HepG2 (cell line): ENCODE data around the gene NUFIP2. TPM values are rescaled to one million over a fixed set of nuclear protein-coding genes. Genes with fewer than 3 reads are reported as not detected.
"Not testable (repeated sequence)": the region's sequence is repeated elsewhere in the genome, so short reads cannot be mapped to it uniquely, and the experiment has no call there.

Experiments
- ATAC-seq: fragments of 200-7000 bp; cut with Tn5 transposase; 3 replicates; pipeline ENCODE4 v1.9.1; 2020; ENCODE audit warnings: mild to moderate bottlenecking, moderate library complexity
- BruUV-seq: library from RNA; stranded (reverse); fragments of 400-500 nt; replicated peaks from 2 replicates; lab custom pipeline; 2021; lab: Mats Ljungman, UMichigan
- CTCF ChIA-PET: fragments of 300-600 bp; formaldehyde crosslinking; extraction: SDS; loops from one replicate; lab custom pipeline; 2021; ENCODE audit warnings: low total read pairs, inconsistent platforms, low intra/inter-chr PET ratio; lab: Yijun Ruan, JAX
- POLR2A ChIA-PET: fragments of 350-600 bp; sonication (Branson Sonifier 250); formaldehyde crosslinking; loops from one replicate; lab custom pipeline; 2020; ENCODE audit warnings: antibody characterized with exemption, inconsistent platforms; lab: Yijun Ruan, JAX
- DNase-seq: peaks from one replicate; pipeline ENCODE4 v3.0.0-alpha.2; 2015; ENCODE audit warnings: low spot score
- FAIRE-seq: peaks from 3 replicates; lab custom pipeline; 2011; peaks lifted over from hg19 to GRCh38; lab: Jason Lieb, UNC
- H2AFZ ChIP-seq: one replicate; pipeline ENCODE4 v1.6.1; 2011; ENCODE audit warnings: low read length, inconsistent platforms
- H3K27ac ChIP-seq: fragments of 300-600 bp; 3 replicates; pipeline ENCODE4 v1.8.0; 2011; ENCODE audit warnings: mixed run types, mild to moderate bottlenecking, mixed read lengths, low read length, inconsistent platforms; ENCODE audit not compliant: insufficient read depth; ENCODE audit errors: extremely low read length
- H3K27me3 ChIP-seq, 2 experiments: fragments of 200-600 bp in 1 of 2; 2 replicates in 1 of 2; 3 replicates in 1 of 2; pipeline versions ENCODE4 v1.6.0 to v1.8.0; 2011; ENCODE audit warnings: low read length in 2 of 2, mild to moderate bottlenecking in 2 of 2, moderate library complexity in 2 of 2, inconsistent platforms in 1 of 2; ENCODE audit not compliant: insufficient read depth in 2 of 2, control insufficient read depth in 1 of 2
- H3K36me3 ChIP-seq, 2 experiments: fragments of 200-600 bp in 1 of 2; replicated peaks in 1 of 2; 2 replicates in 1 of 2; 3 replicates in 1 of 2; pipeline versions ENCODE4 v1.5.1 to v1.8.0; 2011; ENCODE audit warnings: low read length in 2 of 2, inconsistent platforms in 1 of 2; ENCODE audit not compliant: insufficient read depth in 2 of 2, control insufficient read depth in 1 of 2
- H3K4me1 ChIP-seq: 2 replicates; pipeline ENCODE4 v1.5.1; 2012; ENCODE audit warnings: low read length, inconsistent platforms; ENCODE audit not compliant: insufficient read depth
- H3K4me2 ChIP-seq: 2 replicates; pipeline ENCODE4 v1.6.0; 2011; ENCODE audit warnings: low read depth, low read length, inconsistent platforms
- H3K4me3 ChIP-seq, 3 experiments: fragments of 200-600 bp in 1 of 3; sonication (generic), shearing (Covaris generic) in 1 of 3; replicated peaks in 1 of 3; 2 replicates each; pipeline ENCODE4 v1.5.1; 2011 to 2016; ENCODE audit warnings: low read length in 3 of 3, inconsistent platforms in 2 of 3, low read depth in 2 of 3, mild to moderate bottlenecking in 2 of 3, control low read depth in 1 of 3, mixed read lengths in 1 of 3; ENCODE audit not compliant: insufficient read depth in 1 of 3
- H3K79me2 ChIP-seq: one replicate; pipeline ENCODE4 v1.6.1; 2011; ENCODE audit warnings: low read length, inconsistent platforms; ENCODE audit not compliant: insufficient read depth
- H3K9ac ChIP-seq: 2 replicates; pipeline ENCODE4 v1.6.0; 2011; ENCODE audit warnings: mild to moderate bottlenecking, low read depth, low read length, inconsistent platforms; ENCODE audit not compliant: insufficient read depth
- H3K9me3 ChIP-seq: 2 replicates; pipeline ENCODE4 v1.5.1; 2012; ENCODE audit warnings: mild to moderate bottlenecking, low read length
- H4K20me1 ChIP-seq: 2 replicates; pipeline ENCODE4 v1.6.0; 2011; ENCODE audit warnings: inconsistent platforms, mild to moderate bottlenecking, low read length, moderate library complexity; ENCODE audit not compliant: insufficient read depth
- CBX1 ChIP-seq: IDR thresholded peaks from one replicate; pipeline ENCODE4 v1.6.1; 2016; ENCODE audit warnings: antibody characterized with exemption, low read depth
- CEBPB ChIP-seq: IDR thresholded peaks from 2 replicates; pipeline ENCODE4 v1.6.1; 2011; ENCODE audit warnings: low read depth, low read length, improper control_type of control experiment, borderline replicate concordance
- WGBS: methylation state at CpG from one replicate; pipeline ENCODE4 v1.1.6; 2017; ENCODE audit warnings: low lambda C conversion rate; 5-methylcytosine and 5-hydroxymethylcytosine counted together
- in situ Hi-C: cut with HindIII; loops from 2 replicates; pipeline ENCODE4 v1.10.0; 2017; ENCODE audit warnings: low pct_unique_long_range_greater_than_20kb; ENCODE audit not compliant: extremely low pct_ligation_motif_present
- intact Hi-C: fragments of 100-400 bp; cut with micrococcal nuclease; formaldehyde crosslinking; loops from one replicate; pipeline ENCODE4 v1.10.0; 2022; ENCODE audit not compliant: unreplicated experiment
- polyA plus RNA-seq, 8 experiments: library from polyadenylated mRNA; depleted of rRNA in 3 of 8; stranded (reverse) in 7 of 8; unstranded in 1 of 8; fragments of >200 nt; fragmentation: Illumina TruSeq in 4 of 8; extraction: Trizol in 4 of 8; gene quantifications; 2 replicates each; pipeline versions ENCODE4 v1.2.1 to v1.2.3, GENCODE V29; 2011 to 2016; ENCODE audit warnings: low read depth in 4 of 8, missing spikeins in 1 of 8, mixed read lengths in 1 of 8; ENCODE audit not compliant: insufficient read depth in 1 of 8
- total RNA-seq, 5 experiments: library from RNA; depleted of rRNA; stranded (reverse); fragments of >200 nt; fragmentation: Illumina TruSeq; extraction: Trizol; gene quantifications; 2 replicates each; pipeline ENCODE4 v1.2.3, GENCODE V29; 2016; ENCODE audit warnings: low read depth in 1 of 5

NUFIP2 gene
- total and polyA plus RNA-seq, 2 of the 13 experiments (the other 11 are each of a cell fraction or from before 2014, with no cell fraction given), result 10.3 to 30.8 TPM

- Histone ChIP-seq H3K27me3 (no peaks in the 10 kb centered on the region; a peak in 1 of 5 replicates), H3K79me2 (no peaks in the 10 kb centered on the region), H2AFZ (no peak overlapping the region), H3K4me3 (no peak overlapping the region), H4K20me1 (no peaks in the 10 kb centered on the region), H3K36me3 (no peaks in the 10 kb centered on the region), H3K4me1 (no peaks in the 10 kb centered on the region), H3K27ac (no peak overlapping the region), H3K4me2 (no peak overlapping the region), H3K9me3 (no peaks in the 10 kb centered on the region), H3K9ac (no peak overlapping the region)
- BruUV-seq, result no TSS peak
- in situ Hi-C loops, result no loop called here
- DNase-seq (no peak), ATAC-seq (no peak), FAIRE-seq (no peak)
- CTCF ChIA-PET, result no interaction called here
- intact Hi-C loops, result no loop called here
- TF ChIP-seq CEBPB (0 out of 2 replicates have a peak, but pooled peaks have one; percentile 23), CBX1 (no peak)
- POLR2A ChIA-PET, result no interaction called here
- WGBS, result 44% methylated on average over 2 of the region's 2 CpGs
Measured at GRCh38 chr17:29341726-29342125, 47.8 kb upstream of the NUFIP2 start.

GRCh38 chr17:29339016-29339415, 45.1 kb upstream of the NUFIP2 start:
- BruUV-seq, POLR2A ChIA-PET, CTCF ChIA-PET, H3K79me2 ChIP-seq, H3K4me3 ChIP-seq, H3K4me2 ChIP-seq, ATAC-seq, H3K9ac ChIP-seq, intact Hi-C loops, DNase-seq, H3K27ac ChIP-seq, H3K36me3 ChIP-seq, in situ Hi-C loops, H4K20me1 ChIP-seq, H3K9me3 ChIP-seq, H3K4me1 ChIP-seq, FAIRE-seq, H3K27me3 ChIP-seq, H2AFZ ChIP-seq: not testable (repeated sequence)
- 51% methylated on average over 9 of the region's 9 CpGs for WGBS
